Stromal cell of bone marrow (primary cell): ENCODE results near the gene PCCA.
"Not testable (repeated sequence)": the region's sequence is repeated elsewhere in the genome, so short reads cannot be mapped to it uniquely, and the experiment has no call there.

Experiments
- DNase-seq: peaks from one replicate; pipeline ENCODE4 v3.0.0-alpha.2; 2012; ENCODE audit warnings: low read depth

The PCCA gene

DNA sequence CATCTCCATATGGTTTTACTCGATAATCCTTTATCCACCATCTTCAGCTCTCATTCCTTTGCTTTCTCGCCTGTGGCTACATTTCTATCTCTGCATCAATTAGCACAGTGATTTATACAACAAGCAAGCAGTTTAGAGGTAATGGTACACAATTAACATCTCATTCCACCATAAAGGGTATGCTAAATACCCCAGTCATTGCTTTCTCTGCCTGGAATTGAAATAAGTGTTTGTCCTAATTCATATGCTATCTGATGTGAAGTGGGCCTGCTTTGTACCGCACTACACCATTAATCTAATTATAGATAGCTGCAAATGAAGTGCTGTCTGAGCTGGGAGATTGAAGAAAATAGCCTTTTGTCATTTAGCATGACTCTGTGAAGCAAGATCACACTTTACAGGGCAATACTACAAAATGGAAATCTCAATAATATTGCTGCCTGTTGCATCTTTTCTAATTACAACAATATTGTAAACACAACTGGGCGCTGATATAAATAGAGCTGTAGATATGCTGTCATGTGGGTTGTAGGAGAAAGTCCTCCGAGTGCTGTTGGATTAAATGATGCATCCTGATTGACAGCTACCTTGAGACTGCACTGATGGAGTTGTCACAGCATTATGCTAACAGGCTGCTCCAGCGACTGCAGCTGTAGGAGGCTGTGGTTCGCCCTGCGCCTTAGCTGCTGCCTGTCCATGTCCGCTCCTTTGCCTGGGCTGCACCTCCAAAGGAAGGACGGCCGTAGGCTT is 421.5 kb downstream of the PCCA start:
- no peak for DNase-seq

DNA sequence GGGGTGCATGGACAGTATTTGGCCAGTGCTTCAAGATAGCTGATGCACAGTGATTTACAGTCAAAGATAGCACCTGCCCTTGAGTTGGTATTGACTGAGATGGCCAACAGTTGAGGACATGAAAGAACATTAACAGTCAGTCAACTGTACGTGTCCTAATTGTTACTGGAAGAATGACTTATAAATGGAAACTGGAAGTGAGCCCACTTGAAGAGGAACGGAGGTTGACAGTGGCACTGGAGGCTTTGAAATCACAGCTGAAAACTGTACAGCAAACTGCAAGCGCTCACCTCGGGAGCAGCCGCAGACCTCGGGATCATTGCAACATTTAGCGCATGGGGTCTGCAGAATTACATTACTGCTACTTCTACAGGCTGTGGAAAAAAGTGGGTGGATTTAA is 422.6 kb downstream of the PCCA start:
- DNase-seq, result no peak

DNA sequence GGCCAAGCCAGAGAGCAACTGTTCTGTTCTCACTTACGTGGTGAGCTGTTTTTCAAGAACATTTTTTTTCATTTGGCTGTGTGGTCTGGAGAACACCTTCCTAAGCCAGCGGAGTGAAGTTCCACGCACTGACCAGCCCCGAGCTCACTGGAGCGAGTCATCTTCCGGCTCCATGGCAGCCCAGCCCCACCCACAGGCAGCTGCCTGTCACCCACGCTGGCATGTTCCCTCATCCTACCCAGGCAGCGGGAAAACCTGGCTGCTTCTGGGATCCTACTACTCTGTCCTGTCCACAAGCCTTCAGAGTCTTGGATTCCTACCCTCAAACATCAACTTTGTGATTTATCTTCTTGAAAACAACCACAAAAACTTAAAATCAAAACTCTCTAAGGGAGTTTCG is 423.5 kb downstream of the PCCA start:
- no peak for DNase-seq

DNA sequence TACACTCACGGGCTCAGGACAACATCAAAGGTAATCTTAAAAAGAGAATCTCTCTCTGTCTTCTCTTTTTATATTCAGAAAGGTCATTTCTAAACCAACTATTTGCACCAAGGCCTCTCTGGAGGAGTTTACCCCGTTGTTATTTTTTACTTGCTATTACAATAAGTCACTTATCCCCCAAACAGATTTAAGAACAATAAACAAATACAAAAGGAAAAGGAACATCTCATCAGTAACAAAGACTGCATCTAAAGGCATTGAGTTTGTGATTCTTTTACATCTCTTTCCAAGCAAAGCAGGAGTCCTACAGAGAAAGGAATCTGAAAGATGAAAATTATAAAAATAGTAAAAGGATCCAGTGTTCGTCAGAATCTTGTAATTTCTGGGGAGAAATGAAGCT is 424.3 kb downstream of the PCCA start:
- no peak for DNase-seq

DNA sequence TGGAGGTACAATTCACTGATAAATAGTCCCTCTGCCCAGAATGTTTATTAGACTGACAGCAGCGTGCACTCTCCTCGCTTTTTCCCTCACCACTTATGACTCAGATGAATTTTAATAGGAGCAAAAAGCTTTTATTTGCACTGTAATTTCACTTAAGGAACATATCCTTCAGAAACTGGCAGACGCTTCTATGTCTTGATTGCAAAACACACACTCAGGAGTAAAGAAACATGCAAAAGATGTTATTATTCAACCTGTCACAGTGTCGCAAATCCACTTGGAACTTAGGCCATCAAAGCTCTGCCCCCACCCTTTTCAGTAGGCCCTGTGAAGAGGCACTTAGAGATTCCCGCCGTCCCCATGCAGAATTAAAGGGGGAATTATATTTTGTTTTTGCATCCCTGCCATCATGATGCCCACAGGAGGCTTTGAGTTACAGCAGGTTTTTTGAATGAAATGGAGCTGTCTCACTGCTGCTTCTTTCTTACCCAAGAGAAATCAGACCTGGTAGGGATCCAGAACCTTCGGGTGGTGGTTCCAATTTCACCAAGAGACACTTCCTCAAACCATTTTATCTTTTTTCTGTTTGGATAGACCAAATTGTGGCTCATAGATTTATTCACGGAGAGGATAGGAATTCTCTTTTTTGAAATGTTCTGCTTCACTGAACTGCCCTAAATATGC is 425.2 kb downstream of the PCCA start:
- no peak for DNase-seq

DNA sequence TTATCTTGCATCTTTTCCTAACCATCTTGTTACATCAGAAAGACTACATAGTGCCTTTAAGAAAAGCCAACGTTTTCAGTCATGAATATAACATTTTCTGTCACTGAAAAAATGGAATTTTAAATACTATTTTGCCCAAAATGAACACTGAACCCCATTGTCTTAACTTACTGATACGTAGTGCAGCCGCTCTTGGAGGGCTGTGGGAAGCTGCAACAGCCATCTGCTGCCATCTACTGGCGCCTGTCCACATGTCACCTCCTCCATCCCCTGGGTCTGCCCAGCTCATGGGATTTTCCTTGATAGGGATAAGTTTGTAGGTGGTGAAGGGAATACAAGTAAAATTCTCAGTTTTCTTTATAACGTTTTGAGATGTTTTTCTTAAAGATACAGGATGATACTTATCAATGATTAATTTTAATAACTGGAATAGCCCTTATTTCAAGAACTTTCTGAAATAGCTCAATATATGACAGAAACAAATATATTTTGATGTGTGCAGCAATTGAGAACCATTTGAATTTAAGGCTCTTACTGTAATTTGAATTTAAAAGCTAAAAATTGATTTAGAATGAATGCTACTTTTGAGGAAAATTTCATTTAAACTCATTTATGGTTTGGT is 426.0 kb downstream of the PCCA start:
- peak; percentile 58 for DNase-seq

DNA sequence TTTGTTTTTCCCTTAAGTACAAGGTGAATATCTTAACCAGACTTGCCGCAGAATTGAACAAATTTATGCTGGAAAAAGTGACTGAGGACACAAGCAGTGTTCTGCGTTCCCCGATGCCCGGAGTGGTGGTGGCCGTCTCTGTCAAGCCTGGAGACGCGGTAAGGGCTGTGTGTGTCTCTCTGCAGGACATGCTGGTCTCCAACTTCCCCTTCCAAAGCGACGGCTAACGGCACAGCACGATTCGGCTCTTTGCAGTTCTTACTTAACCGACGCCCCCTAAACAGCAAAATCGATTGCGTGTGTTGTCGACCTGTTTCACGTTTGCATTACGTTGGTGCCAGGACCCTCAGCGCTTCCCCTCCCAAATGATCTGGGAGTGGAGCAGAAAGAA is 426.5 kb downstream of the PCCA start:
- no peak for DNase-seq

DNA sequence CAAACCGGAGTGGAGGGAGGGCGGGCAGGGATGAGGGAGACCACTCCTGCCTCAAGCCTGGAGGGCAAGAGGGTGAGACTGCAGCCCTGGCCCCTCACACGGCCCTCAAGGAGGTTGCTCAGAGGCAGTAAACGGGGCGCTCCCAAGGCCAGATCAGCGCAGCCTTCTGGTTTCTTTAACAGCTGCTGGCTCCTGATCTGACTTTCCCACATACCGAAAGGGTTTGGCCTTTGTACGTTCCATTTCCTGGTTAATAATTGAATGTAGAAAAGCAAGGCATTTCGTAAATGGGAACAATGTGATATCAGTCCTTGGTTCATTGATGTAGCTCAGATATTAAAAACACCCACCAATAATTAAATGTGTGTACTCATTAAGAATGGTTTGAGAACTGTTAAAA is 428.2 kb downstream of the PCCA start:
- no peak for DNase-seq

DNA sequence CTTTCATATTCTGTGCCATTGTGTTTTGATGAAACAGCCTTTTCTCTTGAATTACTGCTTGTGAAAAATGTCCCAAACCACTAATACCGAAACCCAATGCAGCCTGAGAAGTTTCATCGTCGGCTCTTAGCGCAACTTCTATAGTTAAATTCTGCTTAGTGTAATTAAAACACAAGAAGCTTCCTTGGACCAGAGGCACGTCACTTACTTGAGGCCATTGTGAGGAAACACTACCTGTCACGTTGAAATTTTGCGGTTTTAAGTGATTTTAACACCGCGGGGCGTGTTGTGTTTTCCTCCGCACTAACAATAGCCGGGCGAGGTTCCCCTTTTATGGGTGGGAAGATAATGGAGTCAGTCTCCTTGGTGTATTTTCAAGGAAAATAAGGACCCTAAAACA is 428.8 kb downstream of the PCCA start:
- DNase-seq, result no peak

DNA sequence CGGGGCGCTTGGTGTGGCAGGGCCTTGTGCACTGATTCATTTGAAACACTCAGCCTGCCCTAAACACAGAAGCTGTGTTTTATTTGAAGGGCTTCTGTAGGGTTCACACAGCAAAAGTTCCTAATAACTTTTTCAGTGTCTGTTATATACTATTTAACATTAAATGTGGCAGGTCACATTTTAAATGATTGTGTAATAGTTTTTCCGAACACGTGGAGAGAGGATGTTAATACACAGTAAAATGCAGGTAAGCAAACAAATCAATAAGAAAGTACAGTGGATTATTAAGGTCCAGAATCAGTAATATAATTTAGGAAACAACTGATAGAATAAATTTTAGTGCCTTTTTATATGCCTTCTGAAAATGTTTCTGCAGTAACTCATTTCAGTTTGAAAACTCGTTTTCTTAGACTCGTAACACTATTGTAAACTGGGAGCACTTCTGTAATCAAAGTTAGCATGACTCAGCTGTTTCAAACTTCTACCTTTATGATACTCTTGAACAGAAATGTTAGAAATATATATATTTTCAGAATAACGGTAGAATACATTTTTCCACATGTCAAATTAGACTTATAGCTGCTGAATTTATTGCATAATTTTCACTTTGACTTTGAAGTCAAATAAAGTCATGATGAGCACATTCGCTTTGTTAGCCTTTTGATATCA is 429.6 kb downstream of the PCCA start:
- no peak for DNase-seq

DNA sequence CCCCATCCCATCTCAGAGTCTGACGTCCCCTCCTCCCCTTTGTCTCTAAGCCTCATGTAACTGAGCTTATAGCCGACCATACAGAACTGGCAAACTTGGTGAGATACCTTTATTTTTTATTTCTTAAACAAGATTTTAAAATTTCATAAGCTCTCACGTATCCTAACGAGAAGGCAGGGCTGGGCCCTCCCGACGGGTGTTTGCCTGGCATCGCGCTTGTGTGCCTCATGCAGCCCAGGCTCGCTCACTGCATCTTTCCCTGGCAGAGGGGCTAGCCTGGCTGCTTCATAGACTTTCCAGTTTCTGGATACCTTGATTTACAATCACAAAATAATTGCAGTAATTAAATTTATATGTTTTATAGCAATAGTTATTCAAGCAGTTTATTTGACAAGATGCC is 430.7 kb downstream of the PCCA start:
- no peak for DNase-seq

DNA sequence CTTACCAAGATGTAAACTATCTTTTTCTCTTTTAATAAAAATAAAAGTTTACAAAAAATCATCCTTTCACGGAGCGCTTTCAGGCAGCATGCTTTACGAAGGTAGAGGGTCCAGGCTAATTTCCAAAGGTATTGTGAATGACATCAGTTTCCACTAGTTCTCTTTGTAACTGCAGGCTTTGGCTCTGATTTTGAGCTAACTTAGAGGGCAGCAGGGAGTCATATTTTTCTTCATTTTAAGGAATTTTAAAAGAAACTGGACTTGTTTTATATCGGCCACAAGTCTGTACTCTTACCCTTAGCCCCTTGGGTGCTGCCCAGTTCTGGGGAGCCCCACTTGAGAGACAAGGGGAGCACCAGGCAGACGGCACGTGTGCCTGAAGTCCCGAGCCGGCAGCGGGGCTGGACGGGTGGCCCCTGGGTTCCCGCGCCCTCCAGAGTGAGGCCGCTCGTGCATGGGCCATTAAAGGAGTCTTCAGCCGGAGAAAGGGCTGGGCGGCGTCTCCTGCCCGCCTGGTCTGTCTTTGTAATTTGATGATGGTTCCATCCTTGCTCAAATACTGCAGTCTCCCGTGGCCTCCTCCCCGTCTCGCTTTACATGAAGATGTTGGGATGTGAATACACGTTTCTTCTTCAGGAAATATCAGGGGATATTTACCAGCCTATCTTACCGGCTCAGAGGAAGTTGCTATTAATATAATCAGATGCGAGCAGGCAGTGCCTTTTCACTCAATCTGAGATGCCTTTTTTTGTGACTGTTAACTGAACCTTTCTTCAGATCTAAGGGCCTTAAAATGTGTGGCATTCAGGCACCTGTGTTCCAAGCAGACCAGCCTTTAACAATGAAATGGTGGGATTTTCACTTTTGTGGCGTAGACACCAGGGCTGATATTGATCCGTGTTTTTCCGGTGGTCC is 432.3 kb downstream of the PCCA start:
- no peak for DNase-seq

DNA sequence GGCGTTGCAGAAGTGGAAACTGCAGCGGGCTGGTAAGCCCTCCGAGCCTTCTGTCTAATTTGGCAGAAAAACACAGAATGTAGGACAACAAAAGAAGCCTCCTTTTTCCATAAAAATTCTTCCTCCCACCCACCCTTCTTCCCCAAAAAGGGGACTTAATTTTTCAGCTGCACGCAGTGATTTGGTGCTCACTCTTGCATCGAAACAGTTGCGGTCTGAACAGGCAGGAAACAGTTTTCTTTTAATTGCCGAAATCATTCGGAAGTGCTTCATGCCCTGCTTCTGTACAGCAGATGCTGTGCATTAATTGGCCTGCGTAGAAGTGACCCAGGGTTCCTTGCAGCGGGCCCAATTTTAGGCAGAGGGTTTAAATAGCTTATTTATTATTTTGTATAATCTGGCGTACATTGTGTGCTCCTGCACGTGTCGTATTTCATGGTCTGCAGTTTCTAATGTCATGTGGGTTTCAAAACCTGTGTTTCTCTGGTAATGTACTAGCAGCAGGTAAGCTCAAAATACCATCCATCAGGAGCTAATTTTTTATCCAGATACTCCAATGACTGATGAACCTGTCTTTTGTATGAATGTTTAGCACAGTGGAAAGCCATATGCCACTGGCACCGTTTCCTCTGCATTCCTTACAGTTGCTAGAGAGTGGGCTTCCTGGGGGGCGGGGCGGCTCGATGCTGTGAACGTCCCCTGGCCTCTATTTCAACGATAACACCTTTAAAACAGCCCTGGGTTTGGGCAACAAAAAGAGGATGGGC is 433.1 kb downstream of the PCCA start:
- no peak for DNase-seq

DNA sequence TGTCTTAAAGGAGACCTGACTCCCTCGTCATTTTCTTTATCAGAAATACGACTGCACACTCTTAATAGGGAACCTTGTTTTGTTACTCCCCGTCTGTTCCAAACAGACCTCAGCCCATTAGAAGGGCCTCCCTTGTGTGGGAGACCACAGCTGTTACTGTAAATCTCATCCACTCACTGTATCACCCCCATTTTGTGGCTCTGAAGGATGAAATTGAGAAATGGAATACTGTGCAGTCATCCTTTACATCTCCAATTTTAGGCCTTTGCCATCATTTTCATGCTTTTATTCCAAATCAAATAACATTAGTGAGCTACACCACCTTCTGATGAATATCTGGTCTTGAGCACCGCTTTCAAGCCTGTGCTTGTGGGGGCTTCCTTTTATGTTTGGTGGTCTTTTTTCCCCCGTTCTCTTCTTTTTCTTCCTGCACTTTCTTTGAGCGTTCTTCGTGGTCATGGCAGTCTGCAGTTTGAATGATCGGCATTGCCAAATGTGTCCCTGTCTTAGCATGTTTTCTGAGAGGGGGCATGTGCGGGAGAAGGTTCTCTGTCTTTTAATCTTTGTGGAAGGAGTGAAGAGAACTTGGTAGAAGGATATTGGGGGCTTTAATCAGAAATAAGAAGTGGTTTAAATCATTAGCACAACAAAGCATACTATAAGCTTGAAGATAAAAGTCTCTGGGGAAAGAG is 433.9 kb downstream of the PCCA start:
- DNase-seq, result no peak

DNA sequence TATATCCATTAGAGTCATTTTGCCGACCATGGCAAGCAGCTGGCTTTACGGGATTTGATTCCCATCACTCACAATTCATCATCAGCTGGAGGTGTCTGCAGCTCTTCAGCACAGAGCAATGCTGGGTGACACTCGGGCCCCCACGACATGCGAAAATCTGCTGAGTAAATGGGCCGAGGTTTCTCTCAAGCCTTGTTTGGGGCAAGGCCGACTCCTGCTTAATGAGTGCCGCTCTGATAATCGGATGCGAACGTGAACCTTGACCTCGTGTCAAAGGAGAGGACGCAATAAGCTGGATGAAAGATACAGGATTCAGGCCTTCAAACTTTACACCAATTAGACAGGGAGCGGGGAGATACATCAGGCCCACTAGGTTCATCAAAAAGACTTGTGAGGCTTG is 434.5 kb downstream of the PCCA start:
- no peak for DNase-seq

DNA sequence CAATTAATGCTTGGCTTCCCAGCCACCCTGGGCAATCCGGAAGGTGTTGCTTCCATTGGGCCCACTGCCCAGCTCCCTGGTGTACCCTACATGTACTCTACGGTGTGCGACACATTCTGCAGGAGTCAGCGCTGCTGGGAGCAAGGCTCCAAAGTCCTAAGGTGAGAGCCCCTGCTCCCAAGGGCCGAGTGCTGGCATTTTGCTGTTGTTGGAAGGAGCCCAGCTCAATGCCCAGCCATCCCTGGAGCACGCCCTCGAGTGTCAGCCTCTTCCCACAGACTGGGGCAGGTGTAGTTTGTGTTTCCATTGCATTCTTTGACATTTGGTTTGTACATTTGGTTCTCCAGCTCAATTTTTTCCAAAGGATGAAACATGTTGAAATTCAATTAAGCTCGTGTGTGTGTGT is 435.1 kb downstream of the PCCA start:
- no peak for DNase-seq

DNA sequence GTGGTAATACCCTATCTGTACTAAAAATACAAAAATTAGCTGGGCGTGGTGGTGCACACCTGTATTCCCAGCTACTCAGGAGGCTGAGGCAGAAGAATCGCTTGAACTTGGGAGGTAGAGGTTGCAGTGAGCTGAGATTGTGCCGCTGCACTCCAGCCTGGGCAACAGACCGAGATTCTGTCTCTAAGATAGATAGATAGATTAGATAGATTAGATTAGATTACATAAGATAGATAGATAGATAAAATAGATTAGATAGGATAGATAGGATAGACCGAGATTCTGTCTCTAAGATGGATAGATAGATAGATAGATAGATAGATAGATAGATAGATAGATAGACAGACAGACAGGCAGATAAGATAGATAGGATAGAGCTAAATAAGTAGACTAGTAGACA is 435.8 kb downstream of the PCCA start:
- DNase-seq, result not testable (repeated sequence)

DNA sequence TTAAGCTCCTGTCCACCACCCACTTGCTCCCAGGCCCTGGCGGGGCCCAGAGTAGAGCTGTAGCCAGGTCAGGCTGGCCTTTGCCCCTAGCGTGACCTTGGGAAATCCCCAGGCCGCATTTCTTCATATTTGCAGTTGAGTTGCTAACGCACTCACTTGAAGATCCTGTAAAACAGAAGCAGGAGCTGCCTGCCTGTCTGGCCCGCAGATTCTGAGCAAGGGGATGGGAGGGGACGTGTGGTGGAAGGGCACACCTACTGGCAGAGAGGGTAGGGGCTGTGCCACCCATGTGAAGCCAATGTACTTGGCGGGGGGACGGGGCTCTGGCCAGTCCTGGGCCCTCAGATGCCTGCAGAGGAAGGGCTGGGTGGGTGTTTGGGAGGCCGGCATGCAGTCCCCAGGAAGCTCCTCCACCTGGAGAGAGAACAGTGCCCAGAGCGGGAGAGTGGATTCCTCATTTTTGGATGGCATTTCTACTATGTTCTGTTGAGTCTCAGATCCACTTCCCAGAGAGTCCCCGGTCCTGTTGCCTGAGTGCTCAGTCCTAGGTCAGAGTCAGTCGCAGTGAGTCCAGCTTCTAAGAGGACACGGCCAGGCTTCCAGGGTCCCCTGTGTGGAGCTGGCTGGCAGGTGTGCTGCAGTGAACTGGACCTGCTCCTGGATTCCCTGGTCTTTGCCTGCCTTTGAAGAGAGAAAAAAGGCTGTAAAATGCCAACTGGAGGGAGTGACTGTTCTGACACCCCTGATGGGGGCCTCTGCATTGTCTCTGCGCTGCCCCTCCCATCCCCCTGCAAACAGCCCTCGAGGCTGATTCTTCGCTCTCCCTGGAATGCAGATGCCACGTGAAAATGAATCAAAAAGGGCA is 436.8 kb downstream of the PCCA start:
- no peak for DNase-seq

DNA sequence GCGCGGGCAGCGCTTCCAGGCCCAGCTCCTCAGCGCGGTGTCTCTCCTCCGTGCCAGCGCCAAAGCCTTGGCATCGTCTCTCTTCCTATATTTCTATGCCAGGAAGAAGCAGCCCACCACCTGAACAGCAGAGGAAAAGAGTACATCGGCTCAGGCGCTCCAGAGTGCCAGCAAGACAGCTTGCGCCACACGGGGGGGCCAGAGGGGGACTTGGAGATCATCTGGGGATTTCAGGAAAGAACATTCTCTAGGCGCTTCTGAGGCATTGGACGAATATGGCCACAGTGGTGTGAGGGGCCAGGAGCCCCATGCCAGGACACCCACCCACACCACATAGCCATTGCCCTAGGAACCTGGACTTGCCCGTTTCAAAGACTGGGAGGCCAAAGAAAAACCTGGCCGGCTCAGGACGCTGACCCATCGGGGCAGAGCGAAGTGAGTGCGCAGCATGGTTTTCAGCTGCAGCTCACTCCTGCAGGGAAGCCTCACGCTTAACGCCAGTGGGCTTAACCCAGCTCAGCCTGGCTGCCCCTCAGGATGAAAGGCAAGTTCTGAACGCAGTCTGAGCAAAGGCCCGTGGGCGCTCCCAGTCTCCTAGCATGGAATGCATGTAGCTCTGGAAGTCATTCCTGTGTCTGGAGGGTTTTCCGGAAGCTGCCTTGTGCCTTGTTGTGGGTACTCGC is 437.6 kb downstream of the PCCA start:
- DNase-seq, result no peak
